Measurements from ENCODE around the gene SLC12A1. TPM values are rescaled to one million over a fixed set of nuclear protein-coding genes. Genes with fewer than 3 reads are reported as not detected.

SLC12A1 gene
- total RNA-seq, 1 donor from 2014 or later: not detected

DNA sequence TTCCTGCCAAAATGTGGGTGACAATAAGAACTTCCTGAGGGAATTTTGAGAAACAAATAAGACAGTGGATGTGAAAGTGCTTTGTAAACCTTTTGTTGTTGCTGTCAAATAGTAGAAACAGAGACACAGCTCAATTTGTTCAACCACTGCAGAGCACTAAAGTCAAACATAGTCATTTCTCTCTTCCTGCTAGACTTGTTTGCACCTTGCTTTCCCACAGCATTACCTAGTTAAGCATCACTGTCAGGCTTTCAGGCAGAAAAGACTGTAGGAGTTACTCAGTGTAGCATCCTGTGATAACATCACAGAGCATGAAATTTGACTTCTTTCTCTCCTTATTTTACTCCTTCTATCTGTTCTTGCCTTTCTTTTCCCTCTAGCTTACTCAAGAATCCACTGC, 27.1 kb downstream of the SLC12A1 start:
- DNase-seq (ENCODE audit: low spot score): no peak
- intact Hi-C loops (cut with DNase I): no loop called here

GRCh38 chr15:48239334-48239733, 33.2 kb downstream of the SLC12A1 start:
- intact Hi-C loops (cut with DNase I): no loop called here
- DNase-seq (ENCODE audit: low spot score) (no peak), ATAC-seq (no peak)

More for the DNA sequence above, 27.1 kb downstream of the SLC12A1 start:
- no peak for ATAC-seq

- DNase-seq (ENCODE audit: low spot score) (no peak), ATAC-seq (no peak)
- intact Hi-C loops (cut with DNase I): no loop called here
These were observed 35.9 kb downstream of the SLC12A1 start for GRCh38 chr15:48242015-48242414.

GRCh38 chr15:48242535-48242934, 36.4 kb downstream of the SLC12A1 start:
- ATAC-seq (no peak), DNase-seq (ENCODE audit: low spot score) (no peak)

DNA sequence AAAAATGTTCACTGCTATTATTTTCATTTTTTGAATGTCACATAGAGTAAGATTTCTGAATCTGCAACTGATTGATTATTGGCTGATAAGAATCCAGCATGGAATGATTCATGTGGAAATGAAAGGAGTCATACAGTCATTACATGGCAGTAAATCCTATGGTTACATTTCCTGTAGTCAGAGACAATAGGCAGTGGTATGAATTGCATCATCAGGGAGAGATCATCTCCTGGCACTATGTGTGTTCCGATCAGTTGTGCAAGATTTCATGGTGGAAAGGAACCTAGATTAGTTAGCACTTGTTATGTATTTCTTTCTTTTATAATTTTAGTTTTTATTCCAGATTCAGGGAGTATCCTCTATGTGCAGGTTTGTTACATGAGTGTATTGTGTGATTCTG, 38.8 kb downstream of the SLC12A1 start:
- intact Hi-C loops (cut with DNase I): no loop called here
- DNase-seq (ENCODE audit: low spot score): no peak
- ATAC-seq: no peak

More at GRCh38 chr15:48242535-48242934, 36.4 kb downstream of the SLC12A1 start:
- intact Hi-C loops (cut with DNase I): no loop called here

GRCh38 chr15:48248414-48248813, 42.3 kb downstream of the SLC12A1 start:
- intact Hi-C loops (cut with DNase I): no loop called here
- ATAC-seq: no peak
- DNase-seq (ENCODE audit: low spot score): no peak

DNA sequence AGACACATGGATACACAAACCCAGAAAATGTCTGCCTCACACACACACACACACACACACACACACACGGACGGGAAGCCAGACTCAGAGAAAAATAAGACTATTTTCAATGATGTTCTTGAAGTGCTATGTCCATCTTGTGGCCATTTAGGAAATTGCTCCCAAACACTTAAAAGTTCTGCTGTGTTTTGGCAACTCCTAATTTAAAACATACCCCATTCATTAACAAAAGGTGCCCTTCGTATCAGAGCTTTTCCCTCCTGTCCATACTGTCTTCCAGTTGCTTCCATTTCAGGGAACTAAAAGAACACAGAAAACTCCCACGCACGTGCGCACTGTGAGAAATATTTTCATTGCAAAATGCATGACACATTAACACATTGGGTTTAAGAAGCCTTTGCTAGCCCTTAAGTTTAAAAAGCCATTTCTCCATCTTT, 44.6 kb downstream of the SLC12A1 start:
- DNase-seq (ENCODE audit: low spot score): peak; percentile 60
- ATAC-seq: peak; percentile 38
- intact Hi-C loops (cut with DNase I): no loop called here

DNA sequence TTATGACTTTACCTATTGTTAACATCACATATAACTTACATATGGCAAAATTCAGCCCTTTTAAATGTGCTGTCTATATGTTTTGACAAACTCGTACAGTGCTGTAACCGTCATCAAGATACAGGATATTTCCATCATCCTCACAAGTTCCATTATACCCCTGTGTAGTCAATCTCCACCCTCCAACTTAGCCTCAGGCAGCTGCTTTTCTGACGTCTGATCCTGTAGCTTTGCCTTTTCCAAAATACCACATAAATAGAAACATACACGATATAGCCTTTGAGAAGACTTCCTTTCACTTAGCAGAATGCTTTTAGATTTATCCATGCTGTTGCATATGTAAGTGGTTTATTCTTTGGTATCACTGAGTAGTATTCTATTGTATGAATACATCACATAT, 47.1 kb downstream of the SLC12A1 start:
- no peak for ATAC-seq
- intact Hi-C loops (cut with DNase I): no loop called here
- no peak for DNase-seq (ENCODE audit: low spot score)

DNA sequence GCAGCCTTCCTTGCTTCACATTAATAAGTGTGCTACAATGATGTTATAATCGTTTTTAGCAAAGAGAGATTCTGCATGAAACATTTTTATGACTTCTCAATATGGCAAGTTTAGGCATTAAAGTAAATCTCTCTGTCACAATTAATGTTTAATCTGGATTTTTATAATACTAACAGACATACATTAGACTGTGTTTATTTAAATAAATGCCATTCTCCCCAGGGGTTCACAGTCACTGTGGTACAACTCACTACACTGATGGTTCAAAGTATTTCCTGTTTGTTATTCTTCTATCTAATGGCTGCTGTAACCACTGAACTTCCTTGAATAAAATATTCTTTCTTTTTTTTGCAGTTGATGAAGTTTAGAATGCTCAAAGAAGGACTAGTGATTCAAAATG, 59.0 kb downstream of the SLC12A1 start:
- intact Hi-C loops (cut with DNase I): no loop called here
- DNase-seq (ENCODE audit: low spot score): no peak
- no peak for ATAC-seq

- no peak for ATAC-seq
These were observed 60.1 kb downstream of the SLC12A1 start for GRCh38 chr15:48266024-48266689.

DNA sequence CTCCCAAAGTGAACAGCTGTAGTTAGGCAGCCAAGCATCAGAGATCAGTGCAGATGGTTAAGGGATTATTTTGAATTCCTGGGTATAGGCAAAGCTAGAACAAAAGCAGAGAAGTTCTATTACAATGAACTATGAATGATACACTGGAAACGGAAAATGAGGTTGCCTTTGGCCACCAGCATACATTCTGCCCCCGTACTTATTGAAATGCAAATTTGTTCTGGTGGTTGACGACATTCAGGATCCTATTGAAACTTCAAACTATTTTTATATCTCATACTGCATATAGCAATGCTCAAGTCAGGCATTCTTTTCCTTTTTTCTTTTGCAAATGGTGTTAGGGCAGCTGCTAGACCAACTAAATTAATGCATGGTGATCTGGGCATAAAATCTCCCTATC, 61.7 kb downstream of the SLC12A1 start:
- intact Hi-C loops (cut with DNase I): no loop called here
- ATAC-seq: no peak

More at GRCh38 chr15:48266024-48266689, 60.1 kb downstream of the SLC12A1 start:
- intact Hi-C loops (cut with DNase I): no loop called here
- no peak for DNase-seq (ENCODE audit: low spot score)

GRCh38 chr15:48273049-48273448, 66.9 kb downstream of the SLC12A1 start:
- no peak for DNase-seq (ENCODE audit: low spot score)
- intact Hi-C loops (cut with DNase I): no loop called here
- ATAC-seq: no peak

More for the DNA sequence above, 61.7 kb downstream of the SLC12A1 start:
- no peak for DNase-seq (ENCODE audit: low spot score)

DNA sequence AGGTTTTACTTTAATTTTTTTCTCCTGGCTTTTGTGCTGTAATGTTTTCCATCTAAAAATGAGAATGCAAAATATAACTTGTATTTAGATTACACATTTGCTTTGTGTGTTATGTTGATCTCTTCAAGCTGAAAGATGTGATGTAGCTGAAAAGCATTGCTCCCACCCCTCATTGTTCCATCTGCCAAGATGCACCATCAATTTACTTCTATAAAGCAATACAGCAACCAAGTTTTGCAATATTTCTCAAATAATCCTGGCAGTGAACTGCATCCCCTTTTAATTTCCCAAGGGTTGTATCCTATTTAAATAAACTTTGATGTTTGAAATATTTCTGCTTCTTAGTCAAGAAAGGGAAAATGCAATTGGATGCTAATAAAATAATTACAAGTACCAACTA, 72.6 kb downstream of the SLC12A1 start:
- intact Hi-C loops (cut with DNase I): no loop called here
- ATAC-seq (no peak), DNase-seq (ENCODE audit: low spot score) (no peak)

GRCh38 chr15:48279608-48280007, 73.5 kb downstream of the SLC12A1 start:
- ATAC-seq: no peak
- intact Hi-C loops (cut with DNase I): no loop called here
- DNase-seq (ENCODE audit: low spot score): no peak

DNA sequence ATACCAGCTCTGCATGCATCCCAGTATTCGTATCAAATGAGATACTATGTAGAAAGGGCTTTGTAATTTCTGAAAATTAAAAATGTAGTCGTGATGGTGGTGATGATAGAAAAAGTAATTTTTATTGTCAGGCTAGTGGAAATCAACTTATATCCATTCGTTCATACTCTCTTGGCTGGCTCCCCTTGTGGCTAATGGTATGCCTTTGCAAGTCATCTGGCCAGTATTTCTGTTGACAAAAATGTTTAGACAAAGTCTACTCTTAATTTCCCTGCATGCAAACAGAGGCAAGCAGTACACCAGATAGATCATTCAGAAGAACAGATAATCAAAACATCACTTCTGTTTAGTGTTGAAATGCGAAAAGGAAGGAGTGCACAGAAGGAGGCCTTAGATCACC, 75.6 kb downstream of the SLC12A1 start:
- DNase-seq (ENCODE audit: low spot score): no peak
- ATAC-seq: no peak
- intact Hi-C loops (cut with DNase I): no loop called here

DNA sequence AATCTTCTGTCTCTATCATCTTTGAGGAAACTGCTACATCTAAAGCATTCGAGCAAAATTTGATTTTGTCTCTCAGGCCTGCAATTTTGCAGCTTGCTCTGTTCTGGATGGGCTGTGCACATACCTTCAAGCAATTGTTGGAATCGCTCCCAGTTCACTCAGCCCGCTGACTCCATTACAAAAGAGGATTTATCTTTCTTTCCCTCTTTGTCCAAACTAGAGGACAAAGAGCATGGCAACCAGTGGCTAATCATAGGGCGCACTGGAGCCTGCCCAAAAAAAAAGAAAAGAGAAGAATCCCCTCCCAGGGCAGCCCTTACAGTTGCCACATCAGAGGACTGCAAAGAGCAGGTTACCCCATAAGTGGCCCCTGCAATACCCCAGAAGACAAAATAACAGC, 76.1 kb downstream of the SLC12A1 start:
- intact Hi-C loops (cut with DNase I): no loop called here
- ATAC-seq: no peak
- DNase-seq (ENCODE audit: low spot score): no peak

GRCh38 chr15:48283396-48284145, 77.5 kb downstream of the SLC12A1 start:
- intact Hi-C loops (cut with DNase I): no loop called here
- no peak for DNase-seq (ENCODE audit: low spot score)
- ATAC-seq: no peak

GRCh38 chr15:48285329-48286214, 79.5 kb downstream of the SLC12A1 start:
- DNase-seq (ENCODE audit: low spot score) (no peak), ATAC-seq (peak; percentile 89)
- intact Hi-C loops (cut with DNase I): no loop called here

DNA sequence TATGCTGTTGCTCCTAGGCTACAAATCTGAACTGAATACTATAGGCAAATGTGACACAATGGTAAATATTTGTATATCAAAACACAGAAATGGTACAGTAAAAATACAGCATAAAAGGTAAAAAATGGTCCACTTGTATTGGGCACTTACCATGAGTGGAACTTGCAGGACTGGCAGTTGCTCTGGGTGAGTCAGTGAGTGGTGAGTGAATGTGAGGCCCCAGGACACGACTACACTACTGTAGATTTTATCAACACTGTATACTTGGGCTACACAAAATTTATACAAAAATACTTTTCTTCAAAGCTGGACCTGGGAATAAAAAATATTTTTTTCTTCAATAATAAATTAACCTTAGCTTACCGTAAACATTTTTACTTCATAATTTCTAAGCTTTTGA, 83.5 kb downstream of the SLC12A1 start:
- DNase-seq (ENCODE audit: low spot score) (no peak), ATAC-seq (no peak)
- intact Hi-C loops (cut with DNase I): no loop called here

DNA sequence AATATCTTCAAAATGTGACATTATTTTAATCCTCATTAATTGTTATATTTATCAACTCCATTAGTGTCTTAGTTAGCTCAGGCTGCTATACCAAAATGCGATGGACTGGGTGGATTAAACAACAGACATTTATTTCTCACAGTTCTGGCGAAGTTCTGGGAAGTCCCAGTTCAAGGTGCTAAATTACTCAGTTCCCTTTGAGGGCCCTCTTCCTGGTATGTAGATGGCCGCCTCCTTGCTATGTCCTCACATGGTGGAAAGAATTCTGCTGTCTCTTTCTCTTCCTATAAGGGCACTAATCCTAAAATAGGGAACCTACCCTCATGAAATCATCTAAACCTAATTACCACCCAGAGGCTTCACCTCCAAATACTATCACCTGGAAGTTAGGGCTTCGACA, 86.4 kb downstream of the SLC12A1 start:
- intact Hi-C loops (cut with DNase I): no loop called here
- DNase-seq (ENCODE audit: low spot score) (no peak), ATAC-seq (no peak)
